GM21529 (cell line): ENCODE results near the gene PCDHA9.
"Not testable (repeated sequence)": the region's sequence is repeated elsewhere in the genome, so short reads cannot be mapped to it uniquely, and the experiment has no call there.

Source experiments
- ATAC-seq: cut with Tn5 transposase; IDR thresholded peaks from one replicate; pipeline ENCODE4 v1.9.1; 2021; ENCODE audit not compliant: unreplicated experiment

PCDHA9 gene

DNA sequence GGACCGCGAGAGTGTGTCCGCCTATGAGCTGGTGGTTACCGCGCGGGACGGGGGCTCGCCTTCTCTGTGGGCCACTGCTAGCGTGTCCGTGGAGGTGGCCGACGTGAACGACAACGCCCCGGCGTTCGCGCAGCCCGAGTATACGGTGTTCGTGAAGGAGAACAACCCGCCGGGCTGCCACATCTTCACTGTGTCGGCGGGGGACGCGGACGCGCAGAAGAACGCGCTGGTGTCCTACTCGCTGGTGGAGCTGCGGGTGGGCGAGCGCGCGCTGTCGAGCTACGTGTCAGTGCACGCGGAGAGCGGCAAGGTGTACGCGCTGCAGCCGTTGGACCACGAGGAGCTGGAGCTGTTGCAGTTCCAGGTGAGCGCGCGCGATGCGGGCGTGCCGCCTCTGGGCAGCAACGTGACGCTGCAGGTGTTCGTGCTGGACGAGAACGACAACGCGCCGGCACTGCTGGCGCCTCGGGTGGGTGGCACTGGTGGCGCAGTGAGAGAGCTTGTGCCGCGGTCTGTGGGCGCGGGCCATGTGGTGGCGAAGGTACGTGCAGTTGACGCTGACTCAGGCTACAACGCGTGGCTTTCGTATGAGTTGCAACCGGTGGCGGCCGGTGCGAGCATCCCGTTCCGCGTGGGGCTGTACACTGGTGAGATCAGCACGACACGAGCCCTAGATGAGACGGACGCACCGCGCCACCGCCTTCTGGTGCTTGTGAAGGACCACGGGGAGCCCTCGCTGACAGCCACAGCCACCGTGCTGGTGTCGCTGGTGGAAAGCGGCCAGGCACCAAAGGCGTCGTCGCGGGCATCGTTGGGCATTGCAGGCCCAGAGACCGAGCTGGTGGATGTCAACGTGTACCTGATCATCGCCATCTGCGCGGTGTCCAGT, 12.3 kb upstream of the PCDHA9 start:
- no peak for ATAC-seq

DNA sequence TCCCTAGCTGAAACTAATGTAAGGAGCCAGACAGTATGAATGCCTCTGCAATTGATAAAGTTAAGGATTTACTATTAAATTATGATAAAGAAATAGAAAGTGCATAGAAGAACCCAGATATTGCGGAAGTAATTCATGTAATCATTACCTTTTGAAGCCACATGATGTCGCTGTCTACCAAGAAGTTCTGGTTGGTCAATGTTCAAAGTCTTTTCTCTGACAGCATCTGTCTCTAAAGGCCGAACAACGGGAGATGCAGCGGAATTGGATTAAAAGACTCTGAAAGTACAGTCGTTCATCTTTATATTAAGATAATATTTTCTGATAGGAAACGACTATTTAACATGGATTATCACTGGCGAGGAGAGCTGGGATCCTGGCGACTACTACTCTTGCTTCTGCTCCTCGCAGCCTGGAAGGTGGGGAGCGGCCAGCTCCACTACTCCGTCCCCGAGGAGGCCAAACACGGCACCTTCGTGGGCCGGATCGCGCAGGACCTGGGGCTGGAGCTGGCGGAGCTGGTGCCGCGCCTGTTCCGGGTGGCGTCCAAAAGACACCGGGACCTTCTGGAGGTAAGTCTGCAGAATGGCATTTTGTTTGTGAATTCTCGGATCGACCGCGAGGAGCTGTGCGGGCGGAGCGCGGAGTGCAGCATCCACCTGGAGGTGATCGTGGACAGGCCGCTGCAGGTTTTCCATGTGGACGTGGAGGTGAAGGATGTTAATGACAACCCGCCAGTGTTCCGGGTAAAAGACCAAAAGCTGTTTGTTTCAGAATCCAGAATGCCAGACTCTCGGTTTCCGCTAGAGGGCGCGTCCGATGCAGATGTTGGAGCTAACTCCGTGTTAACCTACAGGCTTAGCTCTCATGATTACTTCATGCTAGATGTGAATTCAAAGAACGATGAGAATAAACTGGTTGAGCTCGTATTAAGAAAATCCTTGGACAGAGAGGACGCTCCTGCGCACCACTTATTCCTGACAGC, 6.9 kb upstream of the PCDHA9 start, which contains the start of gene PCDHA8:
PCDHA8 (plus strand) TSS at position 210 of the 985 bp plus-strand sequence; CDS start at position 345, 135 bp downstream.
- no peak for ATAC-seq

DNA sequence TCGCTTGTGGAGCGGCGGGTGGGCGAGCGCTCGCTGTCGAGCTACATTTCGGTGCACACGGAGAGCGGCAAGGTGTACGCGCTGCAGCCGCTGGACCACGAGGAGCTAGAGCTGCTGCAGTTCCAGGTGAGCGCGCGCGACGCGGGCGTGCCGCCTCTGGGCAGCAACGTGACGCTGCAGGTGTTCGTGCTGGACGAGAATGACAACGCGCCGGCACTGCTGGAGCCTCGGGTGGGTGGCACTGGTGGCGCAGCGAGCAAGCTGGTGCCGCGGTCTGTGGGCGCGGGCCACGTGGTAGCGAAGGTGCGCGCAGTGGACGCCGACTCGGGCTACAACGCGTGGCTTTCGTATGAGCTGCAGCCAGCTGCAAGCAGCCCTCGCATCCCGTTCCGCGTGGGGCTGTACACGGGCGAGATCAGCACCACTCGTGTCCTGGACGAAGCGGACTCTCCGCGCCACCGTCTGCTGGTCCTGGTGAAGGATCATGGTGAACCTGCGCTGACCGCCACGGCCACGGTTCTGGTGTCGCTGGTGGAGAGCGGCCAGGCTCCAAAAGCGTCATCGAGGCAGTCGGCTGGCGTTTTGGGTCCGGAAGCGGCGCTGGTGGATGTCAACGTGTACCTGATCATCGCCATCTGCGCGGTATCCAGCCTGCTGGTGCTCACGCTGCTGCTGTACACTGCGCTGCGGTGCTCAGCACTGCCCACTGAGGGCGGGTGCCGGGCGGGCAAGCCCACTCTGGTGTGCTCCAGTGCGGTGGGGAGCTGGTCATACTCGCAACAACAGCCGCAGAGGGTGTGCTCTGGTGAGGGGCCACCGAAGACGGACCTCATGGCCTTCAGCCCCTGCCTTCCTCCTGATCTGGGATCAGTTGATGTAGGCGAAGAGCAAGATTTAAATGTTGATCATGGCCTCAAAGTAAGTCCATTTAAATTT, 5.1 kb upstream of the PCDHA9 start:
- ATAC-seq, result no peak

DNA sequence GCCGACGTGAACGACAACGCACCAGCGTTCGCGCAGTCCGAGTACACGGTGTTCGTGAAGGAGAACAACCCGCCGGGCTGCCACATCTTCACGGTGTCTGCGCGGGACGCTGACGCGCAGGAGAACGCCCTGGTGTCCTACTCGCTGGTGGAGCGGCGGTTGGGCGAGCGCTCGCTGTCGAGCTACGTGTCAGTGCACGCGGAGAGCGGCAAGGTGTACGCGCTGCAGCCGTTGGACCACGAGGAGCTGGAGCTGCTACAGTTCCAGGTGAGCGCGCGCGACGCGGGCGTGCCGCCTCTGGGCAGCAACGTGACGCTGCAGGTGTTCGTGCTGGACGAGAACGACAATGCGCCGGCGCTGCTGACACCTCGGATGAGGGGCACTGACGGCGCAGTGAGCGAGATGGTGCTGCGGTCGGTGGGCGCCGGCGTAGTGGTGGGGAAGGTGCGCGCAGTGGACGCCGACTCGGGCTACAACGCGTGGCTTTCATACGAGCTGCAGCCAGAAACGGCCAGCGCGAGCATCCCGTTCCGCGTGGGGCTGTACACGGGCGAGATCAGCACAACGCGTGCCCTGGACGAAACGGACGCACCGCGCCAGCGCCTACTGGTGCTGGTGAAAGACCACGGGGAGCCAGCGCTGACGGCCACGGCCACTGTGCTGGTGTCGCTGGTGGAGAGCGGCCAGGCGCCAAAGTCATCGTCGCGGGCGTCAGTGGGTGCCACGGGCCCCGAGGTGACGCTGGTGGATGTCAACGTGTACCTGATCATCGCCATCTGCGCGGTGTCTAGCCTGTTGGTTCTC, 1.9 kb downstream of the PCDHA9 start:
- not testable (repeated sequence) for ATAC-seq

DNA sequence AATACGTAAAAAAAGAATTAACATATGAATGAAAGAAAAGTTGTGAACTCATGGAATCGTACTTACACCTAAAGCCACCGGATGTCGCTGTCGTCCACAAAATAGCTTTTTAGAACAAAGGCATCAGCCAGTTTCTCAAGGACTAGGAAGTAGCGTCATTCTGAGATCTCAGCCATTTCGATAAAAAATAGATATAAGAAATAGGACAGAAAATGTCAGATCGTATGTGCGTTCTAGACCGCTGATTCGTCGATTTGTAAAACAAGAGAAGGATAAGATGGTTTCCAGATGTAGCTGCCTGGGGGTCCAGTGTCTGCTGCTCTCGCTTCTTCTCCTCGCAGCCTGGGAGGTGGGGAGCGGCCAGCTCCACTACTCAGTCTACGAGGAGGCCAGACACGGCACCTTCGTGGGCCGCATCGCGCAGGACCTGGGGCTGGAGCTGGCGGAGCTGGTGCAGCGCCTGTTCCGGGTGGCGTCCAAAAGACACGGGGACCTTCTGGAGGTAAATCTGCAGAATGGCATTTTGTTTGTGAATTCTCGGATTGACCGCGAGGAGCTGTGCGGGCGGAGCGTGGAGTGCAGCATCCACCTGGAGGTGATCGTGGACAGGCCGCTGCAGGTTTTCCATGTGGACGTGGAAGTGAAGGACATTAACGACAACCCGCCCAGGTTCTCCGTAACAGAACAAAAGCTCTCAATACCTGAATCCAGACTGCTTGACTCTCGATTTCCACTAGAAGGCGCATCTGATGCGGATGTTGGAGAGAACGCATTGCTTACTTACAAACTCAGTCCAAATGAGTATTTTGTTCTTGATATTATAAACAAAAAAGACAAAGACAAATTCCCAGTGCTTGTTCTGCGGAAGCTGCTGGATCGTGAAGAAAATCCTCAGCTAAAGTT, 7.8 kb downstream of the PCDHA9 start, which contains the start of gene PCDHA10:
PCDHA10 (plus strand) TSS at position 126 of the 903 bp plus-strand sequence; CDS start at position 278, 152 bp downstream.
- no peak for ATAC-seq

DNA sequence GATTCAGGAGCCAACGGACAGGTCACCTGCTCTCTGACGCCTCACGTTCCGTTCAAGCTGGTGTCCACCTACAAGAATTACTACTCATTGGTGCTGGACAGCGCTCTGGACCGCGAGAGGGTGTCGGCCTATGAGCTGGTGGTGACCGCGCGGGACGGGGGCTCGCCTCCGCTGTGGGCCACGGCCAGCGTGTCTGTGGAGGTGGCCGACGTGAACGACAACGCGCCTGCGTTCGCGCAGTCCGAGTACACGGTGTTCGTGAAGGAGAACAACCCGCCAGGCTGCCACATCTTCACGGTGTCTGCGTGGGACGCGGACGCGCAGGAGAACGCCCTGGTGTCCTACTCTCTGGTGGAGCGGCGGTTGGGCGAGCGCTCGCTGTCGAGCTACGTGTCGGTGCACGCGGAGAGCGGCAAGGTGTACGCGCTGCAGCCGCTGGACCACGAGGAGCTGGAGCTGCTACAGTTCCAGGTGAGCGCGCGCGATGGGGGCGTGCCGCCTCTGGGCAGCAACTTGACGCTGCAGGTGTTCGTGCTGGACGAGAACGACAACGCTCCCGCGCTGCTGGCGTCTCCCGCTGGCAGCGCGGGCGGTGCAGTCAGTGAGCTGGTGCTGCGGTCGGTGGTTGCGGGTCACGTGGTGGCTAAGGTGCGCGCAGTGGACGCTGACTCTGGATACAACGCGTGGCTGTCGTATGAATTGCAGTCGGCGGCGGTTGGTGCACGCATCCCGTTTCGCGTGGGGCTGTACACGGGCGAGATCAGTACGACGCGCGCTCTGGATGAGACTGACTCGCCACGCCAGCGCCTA, 9.2 kb downstream of the PCDHA9 start:
- ATAC-seq, result no peak

DNA sequence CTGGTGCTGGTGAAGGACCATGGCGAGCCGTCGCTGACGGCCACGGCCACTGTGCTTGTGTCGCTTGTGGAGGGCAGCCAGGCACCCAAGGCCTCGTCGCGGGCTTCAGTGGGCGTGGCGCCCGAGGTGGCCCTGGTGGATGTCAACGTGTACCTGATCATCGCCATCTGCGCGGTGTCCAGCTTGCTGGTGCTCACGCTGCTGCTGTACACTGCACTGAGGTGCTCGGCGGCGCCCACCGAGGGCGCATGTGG, 9.7 kb downstream of the PCDHA9 start:
- ATAC-seq, result no peak

DNA sequence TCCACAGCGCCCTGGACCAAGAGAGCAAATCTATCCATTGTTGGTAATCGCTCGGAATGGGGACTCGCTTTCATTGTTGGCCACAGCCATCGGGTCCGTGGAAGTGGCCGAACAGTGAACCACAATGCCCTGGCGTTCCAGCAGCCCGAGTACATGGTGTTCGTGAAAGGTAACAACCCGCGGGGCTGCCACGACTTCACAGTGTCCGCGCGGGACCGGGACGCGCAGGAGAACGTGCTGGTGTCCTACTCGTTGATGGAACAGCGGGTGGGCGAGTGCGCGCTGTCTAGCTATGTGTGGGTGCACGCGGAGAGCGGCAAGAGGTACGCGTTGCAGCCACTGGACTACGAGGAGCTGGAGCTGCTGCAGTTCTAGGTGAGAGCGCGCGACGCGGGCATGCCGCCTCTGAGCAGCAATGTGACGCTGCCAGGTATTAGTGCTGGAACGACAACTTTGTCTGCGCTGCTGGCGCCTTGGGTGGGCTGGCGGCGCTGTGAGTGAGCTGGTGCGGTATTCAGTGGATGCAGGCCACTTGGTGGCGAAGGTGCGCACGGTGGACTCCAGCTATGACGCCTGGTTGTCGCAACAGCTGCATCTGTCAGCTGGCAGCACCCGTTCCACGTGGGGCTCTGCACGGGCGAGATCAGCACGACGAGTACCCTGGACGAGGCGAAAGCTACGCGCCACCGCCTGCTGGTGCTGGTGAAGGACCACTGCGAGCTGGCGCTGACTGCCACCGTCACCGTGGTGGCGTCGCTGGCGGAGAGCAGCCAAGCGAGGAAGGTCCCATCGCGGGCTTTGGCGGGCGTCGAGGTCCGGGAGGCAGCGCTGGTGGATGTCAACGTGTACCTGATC, 14.5 kb downstream of the PCDHA9 start:
- no peak for ATAC-seq

DNA sequence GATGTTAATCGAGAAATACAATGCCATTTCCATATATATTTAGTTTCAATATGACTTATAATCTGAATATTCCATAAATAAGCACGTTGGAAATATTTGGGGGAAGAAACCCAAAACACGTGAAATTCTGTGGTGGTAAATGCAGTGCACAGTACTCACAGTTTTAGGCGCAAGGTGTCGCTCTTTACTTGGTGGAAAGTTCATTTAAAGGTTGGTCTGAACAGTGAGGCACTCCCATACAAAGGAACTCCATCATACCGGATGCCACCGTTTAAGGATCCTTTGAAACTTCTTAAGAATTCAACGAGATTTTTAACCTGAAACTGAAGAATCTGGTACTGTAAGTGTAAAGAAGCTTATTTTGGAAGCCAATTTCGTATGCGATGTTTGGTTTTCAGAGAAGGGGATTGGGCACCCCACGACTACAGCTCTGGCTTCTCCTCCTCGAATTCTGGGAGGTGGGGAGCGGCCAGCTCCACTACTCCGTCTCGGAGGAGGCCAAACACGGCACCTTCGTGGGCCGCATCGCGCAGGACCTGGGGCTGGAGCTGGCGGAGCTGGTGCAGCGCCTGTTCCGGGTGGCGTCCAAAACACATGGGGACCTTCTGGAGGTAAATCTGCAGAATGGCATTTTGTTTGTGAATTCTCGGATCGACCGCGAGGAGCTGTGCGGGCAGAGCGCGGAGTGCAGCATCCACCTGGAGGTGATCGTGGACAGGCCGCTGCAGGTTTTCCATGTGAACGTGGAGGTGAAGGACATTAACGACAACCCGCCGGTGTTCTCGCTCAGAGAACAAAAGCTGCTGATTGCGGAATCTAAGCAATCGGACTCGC, 20.8 kb downstream of the PCDHA9 start, which contains the start of gene PCDHA11:
PCDHA11 (plus strand) TSS at position 237 of the 834 bp plus-strand sequence; CDS start at position 384, 147 bp downstream.
- no peak for ATAC-seq

DNA sequence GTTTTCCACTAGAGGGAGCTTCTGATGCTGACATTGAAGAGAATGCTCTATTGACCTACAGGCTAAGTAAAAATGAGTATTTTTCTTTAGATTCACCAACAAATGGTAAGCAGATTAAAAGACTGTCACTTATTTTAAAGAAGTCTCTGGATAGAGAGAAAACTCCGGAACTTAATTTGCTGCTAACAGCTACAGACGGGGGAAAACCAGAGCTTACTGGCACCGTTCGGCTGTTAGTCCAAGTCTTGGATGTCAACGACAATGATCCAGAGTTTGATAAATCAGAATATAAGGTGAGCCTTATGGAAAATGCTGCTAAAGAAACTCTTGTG, 21.3 kb downstream of the PCDHA9 start:
- no peak for ATAC-seq

DNA sequence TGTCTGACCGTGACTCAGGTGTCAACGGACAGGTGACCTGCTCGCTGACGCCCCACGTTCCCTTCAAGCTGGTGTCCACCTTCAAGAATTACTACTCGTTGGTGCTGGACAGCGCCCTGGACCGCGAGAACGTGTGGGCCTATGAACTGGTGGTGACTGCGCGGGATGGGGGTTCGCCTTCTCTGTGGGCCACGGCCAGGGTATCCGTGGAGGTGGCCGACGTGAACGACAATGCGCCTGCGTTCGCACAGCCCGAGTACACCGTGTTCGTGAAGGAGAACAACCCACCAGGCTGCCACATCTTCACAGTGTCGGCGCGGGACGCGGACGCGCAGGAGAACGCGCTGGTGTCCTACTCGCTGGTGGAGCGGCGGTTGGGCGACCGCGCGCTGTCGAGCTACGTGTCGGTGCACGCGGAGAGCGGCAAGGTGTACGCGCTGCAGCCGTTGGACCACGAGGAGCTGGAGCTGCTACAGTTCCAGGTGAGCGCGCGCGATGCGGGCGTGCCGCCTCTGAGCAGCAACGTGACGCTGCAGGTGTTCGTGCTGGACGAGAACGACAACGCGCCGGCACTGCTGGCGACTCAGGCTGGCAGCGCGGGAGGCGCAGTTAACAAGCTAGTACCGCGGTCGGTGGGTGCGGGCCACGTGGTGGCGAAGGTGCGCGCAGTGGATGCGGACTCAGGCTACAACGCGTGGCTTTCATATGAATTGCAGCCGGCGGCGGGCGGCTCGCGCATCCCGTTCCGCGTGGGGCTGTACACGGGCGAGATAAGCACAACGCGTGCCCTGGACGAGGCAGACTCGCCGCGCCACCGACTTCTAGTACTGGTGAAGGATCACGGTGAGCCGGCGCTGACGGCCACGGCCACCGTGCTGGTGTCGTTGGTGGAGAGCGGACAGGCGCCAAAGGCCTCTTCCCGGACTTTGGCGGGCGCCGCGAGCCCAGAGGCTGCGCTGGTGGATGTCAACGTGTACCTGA, 22.3 kb downstream of the PCDHA9 start:
- no peak for ATAC-seq

DNA sequence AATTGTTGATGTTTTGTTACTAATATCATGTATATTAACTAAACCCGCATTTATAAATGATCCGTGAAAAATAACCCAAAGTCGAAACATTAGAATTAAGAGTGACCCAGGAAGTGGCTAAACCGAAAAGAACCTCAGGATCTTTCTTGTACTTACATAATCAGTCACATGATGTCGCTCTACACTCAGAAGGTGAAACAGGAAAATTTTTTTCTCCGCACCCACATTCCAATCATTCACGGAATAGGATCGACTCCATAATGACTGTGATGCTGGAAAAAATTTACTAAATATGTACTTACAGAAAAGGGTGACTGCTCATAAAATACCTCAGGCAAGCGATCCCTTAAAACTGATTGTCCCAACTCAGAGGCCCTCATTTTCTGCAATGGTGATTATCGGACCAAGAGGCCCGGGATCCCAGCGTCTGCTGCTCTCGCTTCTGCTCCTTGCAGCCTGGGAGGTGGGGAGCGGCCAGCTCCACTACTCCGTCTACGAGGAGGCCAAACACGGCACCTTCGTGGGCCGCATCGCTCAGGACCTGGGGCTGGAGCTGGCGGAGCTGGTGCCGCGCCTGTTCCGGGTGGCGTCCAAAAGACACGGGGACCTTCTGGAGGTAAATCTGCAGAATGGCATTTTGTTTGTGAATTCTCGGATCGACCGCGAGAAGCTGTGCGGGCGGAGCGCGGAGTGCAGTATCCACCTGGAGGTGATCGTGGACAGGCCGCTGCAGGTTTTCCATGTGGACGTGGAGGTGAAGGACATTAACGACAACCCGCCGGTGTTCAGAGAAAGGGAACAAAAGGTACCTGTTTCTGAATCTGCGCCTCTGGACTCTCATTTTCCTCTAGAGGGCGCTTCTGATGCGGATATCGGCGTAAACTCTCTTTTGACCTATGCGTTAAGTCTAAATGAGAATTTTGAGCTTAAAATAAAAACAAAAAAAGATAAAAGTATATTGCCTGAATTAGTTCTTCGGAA, 27.2 kb downstream of the PCDHA9 start, which contains the start of gene PCDHA12:
PCDHA12 (plus strand) TSS at position 224 of the 981 bp plus-strand sequence; CDS start at position 389, 165 bp downstream.
- ATAC-seq, result no peak

DNA sequence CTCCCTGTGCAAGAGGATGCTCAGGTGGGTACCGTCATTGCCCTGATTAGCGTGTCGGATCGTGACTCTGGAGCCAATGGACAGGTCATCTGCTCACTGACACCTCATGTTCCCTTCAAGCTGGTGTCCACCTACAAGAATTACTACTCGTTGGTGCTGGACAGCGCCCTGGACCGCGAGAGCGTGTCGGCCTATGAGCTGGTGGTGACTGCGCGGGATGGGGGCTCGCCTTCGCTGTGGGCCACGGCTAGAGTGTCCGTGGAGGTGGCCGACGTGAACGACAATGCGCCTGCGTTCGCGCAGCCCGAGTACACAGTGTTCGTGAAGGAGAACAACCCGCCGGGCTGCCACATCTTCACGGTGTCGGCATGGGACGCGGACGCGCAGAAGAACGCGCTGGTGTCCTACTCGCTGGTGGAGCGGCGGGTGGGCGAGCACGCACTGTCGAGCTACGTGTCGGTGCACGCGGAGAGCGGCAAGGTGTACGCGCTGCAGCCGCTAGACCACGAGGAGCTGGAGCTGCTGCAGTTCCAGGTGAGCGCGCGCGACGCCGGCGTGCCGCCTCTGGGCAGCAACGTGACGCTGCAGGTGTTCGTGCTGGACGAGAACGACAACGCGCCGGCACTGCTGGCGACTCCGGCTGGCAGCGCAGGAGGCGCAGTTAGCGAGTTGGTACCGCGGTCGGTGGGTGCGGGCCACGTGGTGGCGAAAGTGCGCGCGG, 28.5 kb downstream of the PCDHA9 start:
- not testable (repeated sequence) for ATAC-seq
